Peyer's patch (tissue), 4 donors: ENCODE measurements around the gene ARHGAP21.

ENCODE experiments used
- CTCF ChIP-seq, 6 experiments: fragments of 450-650 bp in 4 of 6; fragments of 200-600 bp in 2 of 6; sonication (generic) in 1 of 6; IDR thresholded peaks; one replicate each; pipeline ENCODE4 v1.5.1; 2017 to 2019; ENCODE audit warnings: antibody characterized with exemption in 6 of 6, mild to moderate bottlenecking in 3 of 6, moderate library complexity in 1 of 6
- POLR2A ChIP-seq, 2 donors: fragments of 450-650 bp; IDR thresholded peaks; one replicate each; pipeline ENCODE4 v1.5.1; 2017; ENCODE audit warnings: antibody characterized with exemption in 2 of 2, mild to moderate bottlenecking in 2 of 2, moderate library complexity in 2 of 2

GRCh38 chr10:24722676-24723385, 856 bp downstream of the ARHGAP21 start:
- TF ChIP-seq CTCF (IDR thresholded peaks at IDR 0.05) (no peak), POLR2A (IDR thresholded peaks at IDR 0.05) (no peak)
